Type B pancreatic cell (in vitro differentiated cells): Measurements from ENCODE around the gene AKAP11. TPM values are rescaled to one million over a fixed set of nuclear protein-coding genes. Genes with fewer than 3 reads are reported as not detected.

Experiments used
- DNase-seq: peaks from one replicate; pipeline ENCODE4 v3.0.0; 2021; ENCODE audit warnings: mixed read lengths; ENCODE audit not compliant: unreplicated experiment; ENCODE audit errors: extremely low spot score
- H3K27ac Mint-ChIP-seq: 2 replicates; pipeline ENCODE4 v1.8.0; 2021; ENCODE audit warnings: mild to moderate bottlenecking, mixed read lengths
- H3K27me3 Mint-ChIP-seq: 2 replicates; pipeline ENCODE4 v1.8.0; 2021; ENCODE audit warnings: mixed read lengths
- H3K36me3 Mint-ChIP-seq: 2 replicates; pipeline ENCODE4 v1.8.0; 2021; ENCODE audit warnings: mixed read lengths
- H3K4me1 Mint-ChIP-seq: one replicate; pipeline ENCODE4 v1.8.0; 2021; ENCODE audit warnings: mixed read lengths; ENCODE audit not compliant: unreplicated experiment
- H3K4me3 Mint-ChIP-seq: 2 replicates; pipeline ENCODE4 v1.8.0; 2021; ENCODE audit warnings: mild to moderate bottlenecking, mixed read lengths
- H3K9me3 Mint-ChIP-seq: 2 replicates; pipeline ENCODE4 v1.8.0; 2021; ENCODE audit warnings: mixed read lengths
- total RNA-seq: library from RNA; stranded (reverse); gene quantifications from 2 replicates; pipeline ENCODE4 v1.2.1, GENCODE V29; 2021; ENCODE audit warnings: low replicate concordance
- TF ChIP-seq, protein P1 (sequence below): fragments of 200-600 bp; sonication (generic); conservative IDR thresholded peaks from 2 replicates; pipeline ENCODE4 v1.5.0; 2021; ENCODE audit warnings: antibody characterized with exemption, mild to moderate bottlenecking

AKAP11 gene
- total RNA-seq, 1 donor from 2014 or later = 30.3 TPM

DNA sequence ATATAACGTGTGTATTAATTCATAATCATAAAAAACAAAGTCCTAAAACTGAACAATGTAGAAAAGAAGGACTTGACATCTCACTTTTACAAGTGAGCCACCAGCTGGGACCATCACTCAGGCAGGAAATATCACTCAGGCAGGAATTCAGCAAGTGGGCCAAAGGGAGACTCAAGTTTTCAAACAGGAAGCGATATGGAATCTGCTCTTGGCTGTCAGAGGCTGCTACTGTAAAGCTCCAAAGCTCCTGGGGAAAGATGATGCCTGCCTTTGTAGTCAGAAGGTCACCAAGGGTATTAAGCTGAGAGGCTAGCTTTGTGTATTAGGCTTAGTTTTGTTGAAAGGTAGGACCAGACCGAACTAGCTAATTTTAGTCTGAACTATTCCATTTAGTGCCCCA, 5.5 kb upstream of the AKAP11 start:
- H3K4me1 Mint-ChIP-seq = peaks cover 9% of the 10 kb centered on the region
- TF ChIP-seq, protein P1, sequence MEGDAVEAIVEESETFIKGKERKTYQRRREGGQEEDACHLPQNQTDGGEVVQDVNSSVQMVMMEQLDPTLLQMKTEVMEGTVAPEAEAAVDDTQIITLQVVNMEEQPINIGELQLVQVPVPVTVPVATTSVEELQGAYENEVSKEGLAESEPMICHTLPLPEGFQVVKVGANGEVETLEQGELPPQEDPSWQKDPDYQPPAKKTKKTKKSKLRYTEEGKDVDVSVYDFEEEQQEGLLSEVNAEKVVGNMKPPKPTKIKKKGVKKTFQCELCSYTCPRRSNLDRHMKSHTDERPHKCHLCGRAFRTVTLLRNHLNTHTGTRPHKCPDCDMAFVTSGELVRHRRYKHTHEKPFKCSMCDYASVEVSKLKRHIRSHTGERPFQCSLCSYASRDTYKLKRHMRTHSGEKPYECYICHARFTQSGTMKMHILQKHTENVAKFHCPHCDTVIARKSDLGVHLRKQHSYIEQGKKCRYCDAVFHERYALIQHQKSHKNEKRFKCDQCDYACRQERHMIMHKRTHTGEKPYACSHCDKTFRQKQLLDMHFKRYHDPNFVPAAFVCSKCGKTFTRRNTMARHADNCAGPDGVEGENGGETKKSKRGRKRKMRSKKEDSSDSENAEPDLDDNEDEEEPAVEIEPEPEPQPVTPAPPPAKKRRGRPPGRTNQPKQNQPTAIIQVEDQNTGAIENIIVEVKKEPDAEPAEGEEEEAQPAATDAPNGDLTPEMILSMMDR = no peak
- H3K4me3 Mint-ChIP-seq = no peak overlapping the region
- peaks cover 13% of the 10 kb centered on the region for H3K9me3 Mint-ChIP-seq
- DNase-seq = no peak
- H3K27me3 Mint-ChIP-seq = no peaks in the 10 kb centered on the region
- H3K36me3 Mint-ChIP-seq = peaks cover 15% of the 10 kb centered on the region
- no peak overlapping the region for H3K27ac Mint-ChIP-seq

DNA sequence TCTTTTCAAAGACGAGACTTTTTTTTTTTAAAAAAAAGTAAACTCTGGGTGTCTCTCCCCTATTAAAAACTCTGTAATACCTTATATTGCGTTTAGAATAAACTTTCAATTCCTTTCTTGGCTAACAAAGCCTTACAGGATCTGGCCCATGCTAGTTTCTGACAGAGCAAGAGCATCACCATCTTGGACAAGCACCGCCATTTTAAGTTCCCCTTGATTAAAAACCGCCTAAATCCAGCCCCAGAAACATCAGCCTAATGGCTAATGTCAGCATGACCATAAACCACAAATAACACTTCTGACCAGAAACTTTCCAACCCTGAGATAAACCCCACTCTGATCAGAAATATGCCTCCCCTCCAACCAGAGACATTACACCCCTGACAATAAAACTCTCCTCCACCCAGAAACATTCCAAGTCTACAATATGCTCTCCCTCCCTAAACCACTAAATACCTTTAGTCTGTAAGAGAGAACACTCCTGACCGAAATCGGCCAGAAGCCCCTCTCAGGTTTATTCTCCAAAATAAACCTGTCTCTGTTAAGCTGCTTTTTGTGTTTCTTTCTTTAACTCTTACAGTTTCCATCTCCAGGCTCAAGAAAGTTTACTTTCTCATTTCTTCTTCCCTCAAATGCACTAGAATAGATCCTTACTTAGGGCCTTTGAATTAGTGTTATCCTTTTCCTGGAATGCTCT, 1.6 kb upstream of the AKAP11 start:
- Mint-ChIP-seq H3K4me3 (peak overlapping the region; percentile 99), H3K4me1 (peaks cover 25% of the 10 kb centered on the region), H3K36me3 (peaks cover 17% of the 10 kb centered on the region), H3K9me3 (peaks cover 13% of the 10 kb centered on the region), H3K27me3 (no peaks in the 10 kb centered on the region), H3K27ac (no peak overlapping the region)
- no peak for DNase-seq
- TF ChIP-seq, protein P1 = no peak

DNA sequence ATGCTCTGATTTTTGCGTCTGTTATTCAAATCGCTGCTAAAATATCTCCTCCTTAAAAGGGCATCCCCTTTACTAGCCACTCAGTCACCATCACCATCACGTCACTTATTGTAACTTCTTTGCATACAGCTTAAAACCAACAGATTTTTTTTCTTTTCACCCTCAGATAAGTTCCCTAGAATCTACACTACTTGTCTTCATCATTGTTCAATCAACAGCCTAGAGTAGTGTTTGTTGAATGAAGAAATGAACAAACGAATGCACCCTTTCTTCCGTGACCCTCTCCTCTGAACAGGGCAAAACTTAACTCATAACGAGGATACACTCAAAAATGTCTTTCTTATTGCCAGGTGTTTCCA, 1.1 kb upstream of the AKAP11 start:
- Mint-ChIP-seq H3K27ac (peak overlapping the region; percentile 83), H3K36me3 (peaks cover 20% of the 10 kb centered on the region), H3K4me3 (peak overlapping the region; percentile 99), H3K27me3 (no peaks in the 10 kb centered on the region), H3K4me1 (peaks cover 25% of the 10 kb centered on the region), H3K9me3 (peaks cover 13% of the 10 kb centered on the region)
- no peak for DNase-seq
- TF ChIP-seq, protein P1 = no peak

DNA sequence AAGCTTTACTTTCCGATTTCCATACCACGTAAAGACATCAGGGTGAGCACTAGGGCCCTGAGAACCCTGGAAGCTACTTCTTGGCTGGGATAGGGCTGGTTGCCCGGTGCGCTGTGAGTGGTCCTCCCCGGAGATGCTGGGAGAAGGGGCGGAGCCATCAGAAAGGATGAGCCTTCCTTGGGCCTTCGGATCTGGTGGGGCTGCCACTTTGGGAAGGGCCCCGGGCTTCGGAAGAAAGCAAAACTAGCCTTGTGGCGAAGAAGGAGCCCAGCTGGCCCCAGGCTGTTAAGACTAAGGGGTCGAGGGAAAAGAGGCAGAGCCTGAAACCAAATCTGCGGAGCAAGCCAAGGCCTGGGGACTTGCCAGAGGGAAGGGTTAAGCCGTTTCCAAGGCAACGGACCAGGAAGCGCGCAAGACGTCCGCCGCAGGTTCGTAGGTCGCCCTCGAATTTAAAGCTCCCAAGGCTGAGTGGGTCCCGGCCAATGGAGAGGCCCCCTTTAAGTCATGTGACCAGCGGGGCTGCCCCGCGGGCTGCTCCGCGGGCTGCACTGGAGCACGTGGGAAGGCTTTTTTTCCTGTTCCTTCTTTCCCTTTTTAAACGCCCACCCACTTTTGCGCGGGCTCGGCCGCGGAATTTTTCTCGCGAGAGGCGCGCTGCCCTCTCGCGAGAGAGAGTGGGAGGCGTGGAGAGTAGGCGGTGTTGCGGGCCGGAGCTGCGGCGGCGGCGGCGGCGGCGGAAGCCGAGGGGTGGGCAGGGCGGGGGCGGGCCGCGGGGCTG, 426 bp upstream of the AKAP11 start:
- peaks cover 25% of the 10 kb centered on the region for H3K4me1 Mint-ChIP-seq
- DNase-seq = peak; percentile 94
- peaks cover 20% of the 10 kb centered on the region for H3K36me3 Mint-ChIP-seq
- TF ChIP-seq, protein P1 = no peak
- H3K9me3 Mint-ChIP-seq = peaks cover 13% of the 10 kb centered on the region
- H3K4me3 Mint-ChIP-seq = peak overlapping the region; percentile 99
- no peaks in the 10 kb centered on the region for H3K27me3 Mint-ChIP-seq
- peak overlapping the region; percentile 83 for H3K27ac Mint-ChIP-seq

DNA sequence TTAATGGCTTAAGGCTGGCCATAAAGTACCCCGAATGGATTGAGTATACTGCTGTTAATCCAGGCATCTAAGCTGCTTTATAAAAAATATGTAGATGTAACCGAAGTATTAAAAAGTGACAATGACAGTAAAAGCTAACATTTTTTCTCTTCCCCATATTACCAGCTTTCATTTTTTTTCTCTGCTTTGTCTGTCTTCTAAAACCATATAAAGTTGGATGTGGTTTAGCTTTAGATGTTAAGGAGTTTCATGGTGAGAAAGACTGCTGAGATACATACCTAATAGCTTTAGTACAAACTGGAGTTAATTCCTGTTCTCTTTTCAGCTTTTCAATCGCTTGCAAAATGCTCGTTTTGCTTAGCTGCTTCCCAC, 838 bp downstream of the AKAP11 start:
- TF ChIP-seq, protein P1 = no peak
- DNase-seq = no peak
- no peaks in the 10 kb centered on the region for H3K27me3 Mint-ChIP-seq
- H3K36me3 Mint-ChIP-seq = peaks cover 21% of the 10 kb centered on the region
- peaks cover 28% of the 10 kb centered on the region for H3K4me1 Mint-ChIP-seq
- peaks cover 13% of the 10 kb centered on the region for H3K9me3 Mint-ChIP-seq
- peak overlapping the region; percentile 91 for H3K27ac Mint-ChIP-seq
- H3K4me3 Mint-ChIP-seq = peak overlapping the region; percentile 99
